Measurements from ENCODE around the gene LRRC4B. TPM values are rescaled to one million over a fixed set of nuclear protein-coding genes. Genes with fewer than 3 reads are reported as not detected.

LRRC4B gene
- total and polyA plus RNA-seq, 2 of the 13 experiments (the other 11 are each of a cell fraction or from before 2014, with no cell fraction given), result not detected

DNA sequence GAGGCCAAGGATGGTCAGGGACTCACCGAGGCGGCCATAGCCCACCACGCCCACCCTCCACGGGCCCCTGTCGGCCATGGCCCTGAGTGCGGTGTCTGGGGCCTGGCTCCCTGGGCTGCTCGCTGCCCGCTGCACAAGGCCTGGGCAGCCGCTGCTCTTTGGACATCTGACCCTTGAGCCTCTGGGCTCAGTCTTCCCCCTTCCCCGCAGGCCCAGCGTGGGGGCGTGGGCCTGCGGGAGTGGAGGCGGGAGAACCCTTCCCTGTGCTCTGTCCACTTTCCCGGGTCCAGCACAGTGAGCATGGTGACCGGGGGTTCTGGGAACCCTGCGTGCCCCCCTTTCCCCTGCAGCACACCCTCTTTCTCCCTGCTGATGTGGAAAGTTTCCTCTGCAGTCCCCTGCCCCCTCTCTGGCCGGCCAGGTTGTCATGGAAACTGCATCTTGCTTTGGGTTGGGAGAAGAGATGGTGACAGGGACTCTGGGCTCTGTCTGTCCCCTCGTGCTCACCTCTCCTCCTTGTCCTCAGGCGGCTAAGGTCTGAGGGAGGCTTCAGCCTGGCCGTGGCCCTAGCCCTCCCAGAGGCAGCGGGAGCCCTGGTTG, 54.4 kb downstream of the LRRC4B start, which contains the start of gene ASPDH (continued):
- TF ChIP-seq PRDM10 (CRISPR knock-in tag; IDR thresholded peaks at IDR 0.05; ENCODE audit: low read depth) (no peak), EP300 (IDR thresholded peaks at IDR 0.05; ENCODE audit: low read depth in 2 of 2, low read length in 2 of 2) (no peak), EP300 (CRISPR knock-in tag; IDR thresholded peaks at IDR 0.05; ENCODE audit: borderline replicate concordance) (0 out of 2 replicates have a peak, but pooled peaks have one; percentile 12), ZNF776 (CRISPR knock-in tag; IDR thresholded peaks at IDR 0.05) (no peak), ZIK1 (CRISPR knock-in tag; IDR thresholded peaks at IDR 0.05; ENCODE audit: borderline replicate concordance, low read depth) (no peak), ZUFSP (CRISPR knock-in tag; IDR thresholded peaks at IDR 0.05; ENCODE audit: borderline replicate concordance) (no peak), ZNF558 (CRISPR knock-in tag; IDR thresholded peaks at IDR 0.05; ENCODE audit: borderline replicate concordance) (no peak), RORA (CRISPR knock-in tag; IDR thresholded peaks at IDR 0.05) (no peak), KLF9 (CRISPR knock-in tag; IDR thresholded peaks at IDR 0.05; ENCODE audit: low read depth) (no peak), ZNF367 (CRISPR knock-in tag; IDR thresholded peaks at IDR 0.05; ENCODE audit: borderline replicate concordance) (no peak), ZNF546 (CRISPR knock-in tag; conservative IDR thresholded peaks at IDR 0.05) (no peak), TCF7L2 (IDR thresholded peaks at IDR 0.05; ENCODE audit: low read depth, low read length) (no peak), ZNF614 (CRISPR knock-in tag; IDR thresholded peaks at IDR 0.05; ENCODE audit: borderline replicate concordance) (no peak), XBP1 (CRISPR knock-in tag; IDR thresholded peaks at IDR 0.05) (no peak), CHD2 (IDR thresholded peaks at IDR 0.05; ENCODE audit: low read depth, low read length) (no peak), RXRB (CRISPR knock-in tag; IDR thresholded peaks at IDR 0.05; ENCODE audit: borderline replicate concordance) (no peak), ZNF629 (CRISPR knock-in tag; conservative IDR thresholded peaks at IDR 0.05) (peak; percentile 87), ZNF503 (CRISPR knock-in tag; IDR thresholded peaks at IDR 0.05) (no peak), ZSCAN31 (CRISPR knock-in tag; IDR thresholded peaks at IDR 0.05; ENCODE audit: low read depth) (no peak), ZNF225 (CRISPR knock-in tag; IDR thresholded peaks at IDR 0.05) (no peak)
- TF ChIP-seq, protein P1, sequence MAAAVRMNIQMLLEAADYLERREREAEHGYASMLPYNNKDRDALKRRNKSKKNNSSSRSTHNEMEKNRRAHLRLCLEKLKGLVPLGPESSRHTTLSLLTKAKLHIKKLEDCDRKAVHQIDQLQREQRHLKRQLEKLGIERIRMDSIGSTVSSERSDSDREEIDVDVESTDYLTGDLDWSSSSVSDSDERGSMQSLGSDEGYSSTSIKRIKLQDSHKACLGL (CRISPR knock-in tag; IDR thresholded peaks at IDR 0.05), result no peak
- TF ChIP-seq, protein P2, sequence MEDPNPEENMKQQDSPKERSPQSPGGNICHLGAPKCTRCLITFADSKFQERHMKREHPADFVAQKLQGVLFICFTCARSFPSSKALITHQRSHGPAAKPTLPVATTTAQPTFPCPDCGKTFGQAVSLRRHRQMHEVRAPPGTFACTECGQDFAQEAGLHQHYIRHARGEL (CRISPR knock-in tag; IDR thresholded peaks at IDR 0.05), result no peak

Measured in HepG2 (cell line).